CD8-positive, alpha-beta memory T cell (primary cell): Measurements from ENCODE around the gene SPATA31C1. TPM values are rescaled to one million over a fixed set of nuclear protein-coding genes. Genes with fewer than 3 reads are reported as not detected.
"Not testable (repeated sequence)": the region's sequence is repeated elsewhere in the genome, so short reads cannot be mapped to it uniquely, and the experiment has no call there.

Experiments
- CTCF ChIA-PET: fragments of 350-600 bp; sonication (Branson Sonifier 250); formaldehyde crosslinking; loops from one replicate; lab custom pipeline; 2021; ENCODE audit warnings: antibody characterized with exemption; lab: Charles Lee
- POLR2A ChIA-PET: fragments of 350-600 bp; sonication (Branson Sonifier 250); formaldehyde crosslinking; loops from one replicate; lab custom pipeline; 2021; ENCODE audit warnings: antibody characterized with exemption; lab: Charles Lee
- DNase-seq, 5 donors: peaks; one replicate each; pipeline versions ENCODE4 v3.0.0 to v3.0.0-alpha.2; 2020 to 2022; ENCODE audit warnings: mixed read lengths in 1 of 5
- H3K27ac ChIP-seq: one replicate; pipeline ENCODE4 v1.7.0; 2013; ENCODE audit warnings: low read depth, mild to moderate bottlenecking, low read length, moderate library complexity
- H3K27me3 ChIP-seq: 2 replicates; pipeline ENCODE4 v1.7.0; 2013; ENCODE audit warnings: low read length, mild to moderate bottlenecking; ENCODE audit not compliant: insufficient read depth, poor library complexity, severe bottlenecking
- H3K36me3 ChIP-seq: 2 replicates; pipeline ENCODE4 v1.7.0; 2013; ENCODE audit warnings: mild to moderate bottlenecking, low read length, moderate library complexity; ENCODE audit not compliant: insufficient read depth
- H3K4me1 ChIP-seq: 2 replicates; pipeline ENCODE4 v1.7.0; 2013; ENCODE audit warnings: mild to moderate bottlenecking, low read length, moderate library complexity; ENCODE audit not compliant: insufficient read depth
- H3K4me3 ChIP-seq: 2 replicates; pipeline ENCODE4 v1.7.0; 2013; ENCODE audit warnings: mild to moderate bottlenecking, low read length
- H3K9me3 ChIP-seq: 2 replicates; pipeline ENCODE4 v1.7.0; 2013; ENCODE audit warnings: mild to moderate bottlenecking, low read length
- H3K27ac Mint-ChIP-seq, 8 donors: one replicate each; pipeline ENCODE4 v1.8.0; 2020 to 2021; ENCODE audit warnings: mixed read lengths in 8 of 8, mild to moderate bottlenecking in 6 of 8, inconsistent platforms in 3 of 8, moderate library complexity in 3 of 8
- H3K27me3 Mint-ChIP-seq, 2 donors: one replicate each; pipeline ENCODE4 v1.8.0; 2020 to 2021; ENCODE audit warnings: mixed read lengths in 2 of 2, mild to moderate bottlenecking in 1 of 2, moderate library complexity in 1 of 2
- H3K36me3 Mint-ChIP-seq, 3 donors: one replicate each; pipeline ENCODE4 v1.8.0; 2020 to 2021; ENCODE audit warnings: mixed read lengths in 3 of 3, inconsistent platforms in 1 of 3, mild to moderate bottlenecking in 1 of 3
- H3K4me1 Mint-ChIP-seq, 3 donors: one replicate each; pipeline ENCODE4 v1.8.0; 2020 to 2021; ENCODE audit warnings: mixed read lengths in 3 of 3, inconsistent platforms in 1 of 3, mild to moderate bottlenecking in 1 of 3
- H3K4me3 Mint-ChIP-seq, 7 donors: one replicate each; pipeline ENCODE4 v1.8.0; 2020 to 2021; ENCODE audit warnings: mixed read lengths in 7 of 7, mild to moderate bottlenecking in 6 of 7, moderate library complexity in 4 of 7, inconsistent platforms in 2 of 7
- H3K9me3 Mint-ChIP-seq, 5 donors: one replicate each; pipeline ENCODE4 v1.8.0; 2020 to 2022; ENCODE audit warnings: mixed read lengths in 5 of 5, mild to moderate bottlenecking in 3 of 5, moderate library complexity in 2 of 5, inconsistent platforms in 1 of 5
- polyA plus RNA-seq: library from polyadenylated mRNA; unstranded; fragments of 300-500 nt; fragmentation: Illumina TruSeq; gene quantifications from one replicate; pipeline ENCODE4 v1.2.3, GENCODE V29; 2021
- total RNA-seq, 2 experiments: library from RNA; stranded (reverse); gene quantifications; one replicate each; pipeline ENCODE4 v1.2.3, GENCODE V29; 2021

Gene SPATA31C1
- total and polyA plus RNA-seq, 3 experiments from 2014 or later = not detected

- H3K27ac ChIP-seq, DNase-seq, H3K9me3 Mint-ChIP-seq, H3K4me3 Mint-ChIP-seq, POLR2A ChIA-PET, H3K36me3 Mint-ChIP-seq, H3K27me3 Mint-ChIP-seq, H3K4me3 ChIP-seq, H3K27ac Mint-ChIP-seq, H3K36me3 ChIP-seq, H3K4me1 Mint-ChIP-seq, H3K27me3 ChIP-seq, CTCF ChIA-PET, H3K4me1 ChIP-seq, H3K9me3 ChIP-seq: not testable (repeated sequence)
Measured at GRCh38 chr9:87937352-87937751, 19.6 kb downstream of the SPATA31C1 start.

- H3K27me3 Mint-ChIP-seq, H3K4me3 ChIP-seq, H3K36me3 ChIP-seq, DNase-seq, H3K9me3 Mint-ChIP-seq, POLR2A ChIA-PET, H3K36me3 Mint-ChIP-seq, H3K9me3 ChIP-seq, H3K4me1 ChIP-seq, H3K27ac Mint-ChIP-seq, CTCF ChIA-PET, H3K27ac ChIP-seq, H3K27me3 ChIP-seq, H3K4me3 Mint-ChIP-seq, H3K4me1 Mint-ChIP-seq: not testable (repeated sequence)
Measured at GRCh38 chr9:87937918-87938317, 20.2 kb downstream of the SPATA31C1 start.

- H3K4me3 Mint-ChIP-seq, H3K9me3 ChIP-seq, H3K27ac ChIP-seq, H3K36me3 ChIP-seq, H3K4me1 Mint-ChIP-seq, H3K36me3 Mint-ChIP-seq, POLR2A ChIA-PET, DNase-seq, CTCF ChIA-PET, H3K9me3 Mint-ChIP-seq, H3K4me1 ChIP-seq, H3K4me3 ChIP-seq, H3K27ac Mint-ChIP-seq, H3K27me3 ChIP-seq: not testable (repeated sequence)
- H3K27me3 Mint-ChIP-seq = peaks cover 0 to 12% of the 10 kb centered on the region in 2 donors
Measured at GRCh38 chr9:87938336-87938735, 20.6 kb downstream of the SPATA31C1 start.

GRCh38 chr9:87939096-87939495, 21.3 kb downstream of the SPATA31C1 start:
- H3K27ac ChIP-seq, H3K4me1 ChIP-seq, POLR2A ChIA-PET, DNase-seq, CTCF ChIA-PET, H3K27me3 ChIP-seq, H3K27ac Mint-ChIP-seq, H3K4me3 Mint-ChIP-seq, H3K4me1 Mint-ChIP-seq, H3K9me3 Mint-ChIP-seq, H3K9me3 ChIP-seq, H3K4me3 ChIP-seq, H3K36me3 Mint-ChIP-seq, H3K36me3 ChIP-seq: not testable (repeated sequence)
- H3K27me3 Mint-ChIP-seq = peaks cover 0 to 16% of the 10 kb centered on the region in 2 donors

- Histone ChIP-seq H3K27me3 (no peaks in the 10 kb centered on the region), H3K27ac (no peak overlapping the region), H3K4me3 (no peak overlapping the region), H3K9me3 (no peaks in the 10 kb centered on the region), H3K36me3 (no peaks in the 10 kb centered on the region), H3K4me1 (no peaks in the 10 kb centered on the region)
- CTCF ChIA-PET = no interaction called here
- Mint-ChIP-seq H3K27me3 (peaks cover 6 to 39% of the 10 kb centered on the region in 2 donors), H3K36me3 (no peaks in the 10 kb centered on the region), H3K4me1 (peaks cover 0 to 3% (median 1%) of the 10 kb centered on the region in 3 donors), H3K4me3 (no peak overlapping the region), H3K9me3 (no peaks in the 10 kb centered on the region), H3K27ac (no peak overlapping the region)
- DNase-seq = no peak
- POLR2A ChIA-PET = no interaction called here
Measured at GRCh38 chr9:87944096-87944495, 26.3 kb downstream of the SPATA31C1 start.

- ChIA-PET CTCF (no interaction called here), POLR2A (no interaction called here)
- Histone ChIP-seq H3K4me3 (no peak overlapping the region), H3K27ac (no peak overlapping the region), H3K36me3 (no peaks in the 10 kb centered on the region), H3K9me3 (no peaks in the 10 kb centered on the region), H3K4me1 (no peaks in the 10 kb centered on the region), H3K27me3 (no peaks in the 10 kb centered on the region)
- Mint-ChIP-seq H3K27me3 (peaks cover 6 to 45% of the 10 kb centered on the region in 2 donors), H3K4me1 (peaks cover 0 to 3% (median 1%) of the 10 kb centered on the region in 3 donors), H3K36me3 (no peaks in the 10 kb centered on the region), H3K9me3 (peaks cover 0 to 2% (median 0%) of the 10 kb centered on the region in 5 donors), H3K27ac (no peak overlapping the region), H3K4me3 (no peak overlapping the region)
- DNase-seq = no peak
Measured at GRCh38 chr9:87944682-87945081, 26.9 kb downstream of the SPATA31C1 start.

- POLR2A ChIA-PET = no interaction called here
- peaks cover 0 to 7% (median 0%) of the 10 kb centered on the region in 3 donors for H3K36me3 Mint-ChIP-seq
- CTCF ChIA-PET = no interaction called here
Measured at GRCh38 chr9:87950296-87950695, 32.5 kb downstream of the SPATA31C1 start.

GRCh38 chr9:87950765-87951488, 33.2 kb downstream of the SPATA31C1 start:
- no peaks in the 10 kb centered on the region for H3K4me1 ChIP-seq
- no peak overlapping the region for H3K4me3 ChIP-seq
- no peak overlapping the region for H3K27ac Mint-ChIP-seq
- H3K36me3 ChIP-seq = no peaks in the 10 kb centered on the region
- no peak overlapping the region for H3K27ac ChIP-seq
- CTCF ChIA-PET = no interaction called here
- H3K27me3 ChIP-seq = no peaks in the 10 kb centered on the region
- H3K27me3 Mint-ChIP-seq = peaks cover 15 to 37% of the 10 kb centered on the region in 2 donors
- no peak overlapping the region for H3K4me3 Mint-ChIP-seq
- H3K36me3 Mint-ChIP-seq = peaks cover 0 to 7% (median 0%) of the 10 kb centered on the region in 3 donors
- H3K9me3 ChIP-seq = no peaks in the 10 kb centered on the region
- POLR2A ChIA-PET = no interaction called here
- DNase-seq = no peak
- peaks cover 7 to 13% (median 9%) of the 10 kb centered on the region in 5 donors for H3K9me3 Mint-ChIP-seq
- H3K4me1 Mint-ChIP-seq = peaks cover 2 to 8% (median 2%) of the 10 kb centered on the region in 3 donors

More at GRCh38 chr9:87950296-87950695, 32.5 kb downstream of the SPATA31C1 start:
- Histone ChIP-seq H3K27ac (no peak overlapping the region), H3K4me3 (no peak overlapping the region), H3K27me3 (no peaks in the 10 kb centered on the region), H3K9me3 (no peaks in the 10 kb centered on the region), H3K36me3 (no peaks in the 10 kb centered on the region), H3K4me1 (no peaks in the 10 kb centered on the region)
- peaks cover 2 to 8% (median 4%) of the 10 kb centered on the region in 3 donors for H3K4me1 Mint-ChIP-seq
- H3K27me3 Mint-ChIP-seq = peaks cover 15 to 41% of the 10 kb centered on the region in 2 donors
- no peak overlapping the region for H3K27ac Mint-ChIP-seq
- peaks cover 7 to 13% (median 9%) of the 10 kb centered on the region in 5 donors for H3K9me3 Mint-ChIP-seq
- H3K4me3 Mint-ChIP-seq = no peak overlapping the region
- DNase-seq = no peak
